GM19025 (cell line): ENCODE data around the gene LRRC36.

Experiments
- ATAC-seq: cut with Tn5 transposase; IDR thresholded peaks from one replicate; pipeline ENCODE4 v1.9.1; 2021; ENCODE audit warnings: mild to moderate bottlenecking, low read depth, moderate library complexity; ENCODE audit not compliant: unreplicated experiment

The LRRC36 gene

DNA sequence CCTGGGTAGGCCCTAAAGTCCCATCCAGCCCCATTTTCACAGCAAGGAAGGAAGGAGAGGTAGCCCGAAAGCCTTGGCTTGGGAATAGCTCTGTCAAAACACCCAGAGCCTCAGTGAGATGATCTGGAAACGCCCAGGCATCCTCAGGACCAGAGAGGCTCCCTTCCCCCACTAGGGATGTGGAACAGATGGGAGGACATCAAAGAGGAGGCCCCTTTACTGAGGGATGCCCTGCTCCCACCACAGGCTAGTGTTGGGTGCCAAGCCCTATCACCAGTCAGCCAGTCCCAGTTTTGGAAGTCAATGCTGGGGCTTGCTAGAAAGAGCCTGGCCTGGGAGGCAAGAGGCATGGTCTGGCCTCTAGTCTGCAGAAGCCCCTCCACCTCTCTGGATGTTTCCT, 62.0 kb downstream of the LRRC36 start:
- ATAC-seq: no peak

DNA sequence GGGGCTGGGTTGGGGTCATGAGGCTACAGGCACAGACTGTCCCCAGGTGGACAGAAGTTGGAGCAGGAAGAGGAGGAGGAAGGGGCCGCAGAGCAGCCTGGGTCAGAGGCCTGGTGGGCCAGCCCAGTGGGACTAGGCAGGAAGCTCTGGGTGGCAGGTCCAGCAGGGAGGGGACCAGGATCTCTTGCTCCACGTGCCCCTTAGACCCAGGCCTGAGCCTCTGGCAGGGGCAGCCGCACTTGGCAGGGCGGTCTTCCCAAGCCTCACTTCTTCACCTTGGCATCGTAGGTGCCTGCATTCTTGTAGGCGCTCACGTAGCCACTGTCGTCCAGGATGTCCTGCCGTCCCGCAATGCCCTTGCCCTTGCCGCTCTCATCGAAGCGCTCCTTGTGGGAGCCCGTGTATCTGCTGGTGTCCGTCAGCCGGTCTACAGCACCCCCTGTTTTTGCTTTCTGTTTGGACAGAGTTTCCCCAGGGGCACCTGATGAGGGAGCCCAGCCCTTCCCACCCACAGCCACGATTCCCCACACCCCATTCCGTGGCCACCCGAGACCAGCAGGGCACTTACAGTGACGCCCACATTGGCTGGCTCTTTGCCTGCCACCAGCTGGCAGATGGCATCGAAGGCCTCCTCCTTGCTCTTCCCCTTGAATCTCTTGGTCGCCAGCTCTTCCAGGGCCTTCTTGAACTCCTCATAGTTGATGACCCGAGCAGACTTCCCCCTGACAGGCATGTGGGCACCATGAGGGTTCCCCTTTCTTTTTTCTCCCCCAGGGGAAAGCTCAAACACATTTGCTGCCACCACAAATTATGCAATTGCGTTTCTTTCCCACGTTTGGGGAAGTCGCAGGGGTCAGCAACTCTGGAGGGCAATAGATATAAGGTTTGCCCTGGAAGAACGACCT, 63.5 kb downstream of the LRRC36 start:
- no peak for ATAC-seq

DNA sequence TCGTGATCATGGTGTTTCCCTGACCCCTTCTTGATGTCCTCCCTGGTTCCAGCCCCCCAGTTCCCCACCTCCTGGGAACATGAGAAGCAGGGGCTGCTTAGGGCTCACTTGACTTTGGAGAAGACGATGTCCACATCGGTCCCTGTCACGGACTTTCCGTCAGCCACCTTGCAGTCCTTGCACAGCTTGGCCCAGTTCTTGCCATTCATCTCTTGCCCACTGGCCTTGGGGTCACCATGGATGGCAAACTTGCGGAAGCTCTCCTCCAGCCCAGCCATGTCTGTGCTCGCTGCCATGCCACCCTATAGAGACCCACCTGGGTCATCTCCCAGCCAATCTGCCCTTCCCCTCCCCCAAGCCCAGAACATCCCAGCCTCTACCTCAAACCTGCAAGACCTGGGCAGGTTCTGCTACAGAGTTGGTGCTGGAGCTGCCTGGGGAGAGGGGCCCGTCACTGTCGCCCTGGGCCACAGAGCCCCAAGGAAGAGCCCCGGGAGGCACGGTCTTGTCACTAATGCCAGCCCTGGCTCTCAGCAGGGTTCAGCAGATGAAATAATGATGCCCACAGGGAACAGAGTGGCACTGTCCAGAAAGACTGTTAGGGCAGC, 64.3 kb downstream of the LRRC36 start:
- ATAC-seq: no peak

DNA sequence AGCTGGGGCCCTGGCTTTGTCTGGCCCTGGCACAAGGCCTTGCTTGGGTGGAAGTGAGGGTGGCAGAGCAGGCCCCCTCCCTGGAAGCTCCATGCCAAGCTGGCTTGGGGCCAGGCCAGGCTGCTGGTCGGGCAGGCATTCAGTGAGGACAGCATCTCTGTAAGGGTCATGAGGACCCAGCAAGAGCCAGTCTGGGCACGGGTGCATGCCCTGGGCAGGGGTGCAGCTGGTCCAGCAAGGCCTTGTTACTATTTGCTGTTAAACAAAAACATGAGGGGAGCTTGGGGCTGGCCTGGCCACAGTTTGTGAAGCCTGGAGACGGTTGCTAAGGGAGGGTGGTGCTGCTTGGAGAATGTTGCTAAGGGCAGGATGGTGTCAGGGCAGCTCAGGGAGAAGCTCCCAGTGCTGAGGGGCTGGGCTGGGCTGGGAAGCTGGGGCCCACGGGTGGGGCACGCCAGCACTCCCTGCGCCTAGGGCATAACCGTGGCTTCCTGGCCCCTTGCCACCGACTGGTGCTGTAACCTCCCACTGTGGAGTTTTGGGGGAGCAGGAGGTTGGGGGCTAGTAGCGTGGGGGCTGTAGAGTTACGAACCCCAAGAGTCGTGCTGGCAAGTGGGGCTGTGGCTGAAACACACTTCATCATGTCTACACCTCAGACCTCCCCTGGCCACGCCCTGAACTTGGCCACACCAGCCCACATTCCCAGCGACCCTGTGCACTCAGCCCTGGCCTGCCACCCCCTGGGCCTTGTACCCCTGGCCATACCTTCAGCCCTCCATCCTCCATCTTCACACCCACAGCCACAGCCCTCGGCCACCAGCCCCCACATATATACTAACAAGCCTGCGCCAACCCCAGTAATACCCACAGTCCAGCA, 65.0 kb downstream of the LRRC36 start:
- ATAC-seq: no peak

DNA sequence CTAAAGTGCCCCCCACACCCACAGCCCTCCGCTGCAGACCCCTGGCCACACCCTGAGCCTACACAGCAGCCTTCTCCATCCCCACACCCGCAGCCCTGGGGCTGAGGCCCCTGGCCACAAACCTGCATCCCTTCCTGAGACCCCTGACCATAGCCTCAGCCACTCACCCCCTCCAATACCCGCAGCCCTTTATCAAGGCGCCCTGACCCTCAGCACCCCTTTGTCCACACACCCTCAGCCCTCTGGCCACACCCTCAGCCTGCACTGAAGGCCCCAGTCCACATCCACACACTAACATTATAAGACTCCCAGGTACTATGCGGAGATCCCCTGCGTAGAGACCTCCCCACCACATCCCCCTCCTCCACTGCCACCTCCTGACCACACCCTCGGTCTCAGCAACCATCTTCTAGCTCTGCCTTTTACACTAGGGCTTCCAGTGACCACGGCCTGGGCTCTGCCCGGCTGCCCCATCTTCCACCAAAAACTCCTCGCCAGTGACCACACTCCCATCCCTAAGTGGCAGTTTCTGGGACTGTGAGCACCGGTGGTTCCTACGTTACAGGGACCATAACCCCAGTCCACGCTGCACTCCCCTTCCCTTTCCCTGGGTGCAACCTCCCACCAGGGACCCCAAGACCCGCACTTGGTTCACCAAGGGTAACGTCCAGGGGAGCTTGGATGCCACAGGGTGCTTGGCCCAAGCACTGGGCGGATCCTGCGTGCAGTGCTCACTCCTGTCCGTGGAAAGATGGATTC, 65.9 kb downstream of the LRRC36 start:
- no peak for ATAC-seq

DNA sequence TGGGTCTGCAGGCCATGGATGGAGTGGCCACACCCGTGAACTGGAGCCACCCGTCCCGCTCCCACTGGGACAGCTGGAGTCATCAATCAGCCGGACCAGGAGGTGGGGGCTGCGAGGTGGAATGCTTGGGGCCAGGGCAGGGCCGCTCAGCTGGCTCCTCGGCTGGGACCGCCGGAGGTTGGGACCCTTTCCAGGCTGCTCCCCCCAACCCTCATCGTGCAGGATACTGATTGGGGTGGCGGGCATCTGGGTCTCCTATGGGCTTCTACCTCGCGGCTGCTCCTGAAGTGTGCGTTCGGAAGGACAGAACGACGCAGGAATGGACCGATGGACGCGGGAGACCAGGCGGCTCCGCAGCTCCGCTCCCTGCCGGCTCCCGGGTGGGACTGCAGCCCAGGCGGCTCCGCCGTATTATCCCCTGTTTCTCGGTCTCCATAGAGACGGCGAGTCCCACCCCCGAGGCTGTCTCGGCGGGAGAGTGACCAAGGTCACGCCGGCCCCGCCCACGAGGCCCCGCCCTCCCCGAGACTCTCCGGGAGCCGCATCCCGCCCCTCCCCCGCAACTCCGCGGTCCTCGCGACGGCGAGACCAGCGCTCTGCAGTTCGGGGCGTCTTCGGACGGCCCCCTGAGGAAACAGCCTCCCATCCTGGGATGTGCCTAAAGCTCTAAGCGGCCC, 66.6 kb downstream of the LRRC36 start, which contains the start of gene TPPP3:
TPPP3 (minus strand) TSS at position 388 of the 677 bp plus-strand sequence. CDS start 2,387 bp downstream, outside the sequence.
- no peak for ATAC-seq

DNA sequence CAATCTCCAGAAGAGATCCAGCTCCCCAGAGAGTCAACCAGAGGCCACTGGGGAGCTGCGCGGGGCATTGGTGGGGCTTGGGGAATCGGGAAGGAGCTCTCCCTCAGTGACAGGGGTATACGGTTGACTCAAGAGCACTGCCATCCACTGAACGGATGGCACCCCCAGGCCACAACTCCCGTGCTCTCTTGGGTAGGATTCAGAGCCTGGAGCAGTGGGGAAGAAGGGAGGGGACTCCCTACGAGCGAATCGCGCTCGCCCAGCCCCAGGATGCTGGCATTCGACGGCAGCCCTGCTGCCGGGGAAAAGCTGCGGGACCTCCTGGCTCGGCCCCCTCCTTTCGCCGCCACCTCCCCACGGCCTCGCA, 67.2 kb downstream of the LRRC36 start:
- ATAC-seq: no peak

DNA sequence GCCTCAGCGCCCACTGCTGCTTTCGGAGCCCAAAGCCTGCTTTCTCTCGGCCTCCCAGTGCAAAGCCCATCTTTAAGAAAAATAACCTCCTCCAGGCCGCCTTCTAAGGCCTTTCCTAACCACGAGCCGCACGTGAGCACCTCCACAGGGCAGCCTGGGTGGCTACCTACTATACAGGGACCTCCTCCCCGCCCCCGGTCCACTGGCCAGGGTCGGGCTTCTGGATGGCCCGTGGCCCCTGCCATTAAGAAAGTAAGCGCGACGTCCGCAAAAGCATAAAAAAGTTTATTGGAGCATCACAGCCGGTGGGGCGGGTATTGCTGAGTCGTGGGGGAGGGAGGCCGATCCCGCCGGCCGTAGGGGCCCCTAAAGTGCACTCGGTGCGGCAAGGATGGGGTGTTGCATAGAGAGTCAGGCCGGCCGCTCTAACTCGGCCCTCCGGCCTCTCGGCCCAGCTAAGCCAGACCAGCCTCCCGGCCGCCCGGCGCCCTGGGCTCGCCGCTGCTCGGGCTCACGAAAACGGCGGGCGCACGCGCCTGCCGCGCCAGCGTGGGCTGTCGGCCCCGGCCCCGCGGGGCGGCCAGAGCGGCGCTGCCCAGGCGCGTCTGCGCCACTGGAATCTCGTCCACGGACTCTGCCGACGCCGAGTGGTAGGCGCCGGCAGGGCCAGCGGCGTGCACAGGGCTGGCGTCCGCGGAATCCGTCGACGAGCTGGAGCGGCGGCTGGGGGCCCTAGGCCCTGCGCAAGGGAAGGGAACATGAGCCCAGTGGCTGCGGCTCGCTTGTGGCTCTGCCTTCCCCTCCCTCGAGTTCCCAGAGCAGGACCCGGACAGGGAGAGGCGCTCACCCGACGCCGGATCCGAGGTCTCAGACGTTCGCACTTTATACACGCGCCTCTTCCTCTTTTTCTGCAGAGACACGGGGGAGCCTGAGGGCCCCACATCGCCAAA, 67.8 kb downstream of the LRRC36 start:
- no peak for ATAC-seq

DNA sequence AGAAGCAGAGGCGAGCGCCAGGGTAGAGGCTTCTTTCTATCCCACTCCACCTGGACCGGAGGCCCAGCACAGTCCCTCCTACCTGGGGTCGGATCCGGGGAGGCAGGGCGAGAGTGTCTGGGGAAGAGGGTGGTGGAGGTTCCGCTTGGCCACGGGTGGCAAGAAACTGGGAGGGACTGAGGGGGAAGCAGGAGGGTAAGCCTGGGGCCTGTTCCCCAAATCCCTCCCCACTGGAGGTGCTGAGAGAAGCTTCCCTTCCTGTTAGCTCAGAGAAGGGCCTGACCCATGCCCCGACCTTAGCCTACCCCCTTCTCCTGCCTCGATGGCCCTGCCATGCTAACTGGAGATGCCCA, 68.5 kb downstream of the LRRC36 start:
- no peak for ATAC-seq

DNA sequence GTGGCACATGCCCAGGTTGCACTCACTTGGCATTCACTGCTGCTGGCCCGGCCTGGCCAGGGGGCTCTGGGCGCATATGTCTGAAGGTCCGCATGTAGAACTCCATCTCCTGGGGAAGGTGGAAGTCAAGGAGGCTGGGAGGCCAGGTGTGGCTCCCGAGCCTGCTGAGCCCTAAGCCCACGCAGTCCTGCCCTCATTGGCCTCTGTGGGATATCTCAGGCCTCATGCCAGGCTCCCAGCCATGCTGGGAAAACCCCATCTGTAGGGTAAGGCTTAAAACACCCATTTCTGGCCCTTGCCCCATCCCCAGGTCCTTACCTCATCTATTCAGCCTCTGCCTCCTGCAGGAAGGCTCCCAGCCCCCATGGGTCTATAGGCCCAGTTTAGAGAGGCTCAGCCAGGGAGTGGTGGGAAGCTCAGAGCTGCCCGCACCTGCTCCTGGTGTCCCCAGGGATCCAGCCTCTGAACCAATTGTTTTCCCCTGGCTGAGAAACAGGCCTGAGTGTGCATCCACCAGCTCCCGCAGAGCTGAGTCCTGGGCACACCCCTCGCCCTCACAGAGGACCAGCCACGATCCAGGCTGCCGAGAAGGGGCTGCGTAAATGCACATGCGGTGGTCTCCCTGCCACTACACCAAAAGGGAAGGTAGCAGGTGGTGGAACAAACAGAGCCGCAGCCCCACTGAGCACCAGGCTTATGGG, 69.0 kb downstream of the LRRC36 start:
- no peak for ATAC-seq

DNA sequence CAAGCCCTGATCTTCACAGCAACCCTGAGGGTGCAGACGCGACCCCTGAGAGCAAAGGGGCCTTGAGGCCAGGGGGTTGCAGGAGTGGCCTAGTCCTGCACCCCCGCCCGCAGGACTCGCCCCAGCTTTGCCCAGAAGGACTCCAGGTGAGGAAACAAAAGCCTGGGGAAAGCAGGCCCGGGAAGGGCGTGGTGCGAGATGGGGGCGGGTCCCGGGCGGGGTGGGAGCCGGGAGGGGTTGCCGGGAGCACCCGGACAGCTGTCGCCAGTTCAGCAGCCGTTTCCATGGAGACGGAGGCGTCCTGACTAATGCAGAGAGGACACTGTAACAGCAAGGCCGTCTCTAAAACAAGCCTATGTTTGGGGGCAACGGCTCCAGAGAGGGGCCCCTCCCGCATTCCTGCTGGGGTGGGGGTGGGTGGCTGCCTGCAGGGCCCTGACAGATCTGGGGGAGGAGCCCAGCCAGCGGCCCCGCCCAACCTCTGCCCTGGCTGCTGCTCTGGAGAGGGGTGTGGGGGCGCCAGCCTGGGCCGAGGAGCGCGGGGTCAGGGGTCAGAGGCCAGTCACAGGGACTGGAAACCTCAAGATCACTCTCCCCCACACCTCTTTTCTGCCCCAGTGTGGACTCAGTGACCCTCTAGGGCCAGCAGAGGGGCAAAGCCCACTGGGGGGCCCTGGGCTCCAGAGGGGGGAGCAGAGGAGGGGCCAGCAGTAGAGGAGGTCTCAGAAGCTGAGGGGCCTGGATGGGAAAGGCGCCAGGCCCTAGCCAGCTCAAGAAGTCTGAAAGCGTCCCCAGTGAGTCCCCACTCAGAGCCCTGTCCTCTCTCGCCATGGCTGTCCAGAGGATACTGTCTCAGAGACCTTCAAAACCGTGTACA, 69.8 kb downstream of the LRRC36 start:
- no peak for ATAC-seq

DNA sequence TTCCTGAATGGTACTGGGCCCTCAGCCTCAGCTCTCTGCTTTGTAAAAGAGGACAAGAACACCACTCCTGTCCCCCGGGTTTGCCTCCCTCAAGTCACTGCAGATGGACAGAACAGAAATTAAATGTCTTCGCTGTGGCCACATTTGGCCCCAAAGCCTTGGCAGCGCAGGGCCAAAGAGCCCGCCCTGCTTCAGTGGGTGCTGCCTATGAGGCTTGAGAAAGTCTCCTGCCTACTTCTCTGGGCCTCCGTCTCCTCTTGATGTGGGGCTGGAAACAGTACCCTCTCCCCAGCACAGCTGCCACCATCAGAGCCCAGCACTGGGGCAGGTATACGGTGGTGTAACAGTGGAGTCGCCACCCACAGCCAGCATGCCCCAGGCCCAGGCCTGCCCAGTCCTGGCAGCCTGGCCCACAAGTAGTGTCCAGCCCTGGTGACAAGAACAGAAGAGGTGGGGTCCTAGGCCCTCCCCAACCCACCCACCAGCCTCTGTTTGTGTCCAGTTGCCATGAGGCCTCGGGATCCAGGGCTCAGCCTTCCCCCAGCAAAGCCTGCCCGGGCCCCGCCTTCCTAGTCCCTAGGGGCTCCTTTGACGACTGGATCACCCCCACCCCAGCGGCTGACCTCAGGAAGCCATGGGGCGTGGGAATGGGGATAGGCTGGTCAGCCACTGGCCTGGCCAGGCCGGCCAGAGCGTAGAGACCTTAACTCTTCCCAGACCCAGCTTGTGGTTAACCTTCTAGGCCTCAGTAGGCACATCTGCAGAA, 70.6 kb downstream of the LRRC36 start:
- ATAC-seq: no peak

DNA sequence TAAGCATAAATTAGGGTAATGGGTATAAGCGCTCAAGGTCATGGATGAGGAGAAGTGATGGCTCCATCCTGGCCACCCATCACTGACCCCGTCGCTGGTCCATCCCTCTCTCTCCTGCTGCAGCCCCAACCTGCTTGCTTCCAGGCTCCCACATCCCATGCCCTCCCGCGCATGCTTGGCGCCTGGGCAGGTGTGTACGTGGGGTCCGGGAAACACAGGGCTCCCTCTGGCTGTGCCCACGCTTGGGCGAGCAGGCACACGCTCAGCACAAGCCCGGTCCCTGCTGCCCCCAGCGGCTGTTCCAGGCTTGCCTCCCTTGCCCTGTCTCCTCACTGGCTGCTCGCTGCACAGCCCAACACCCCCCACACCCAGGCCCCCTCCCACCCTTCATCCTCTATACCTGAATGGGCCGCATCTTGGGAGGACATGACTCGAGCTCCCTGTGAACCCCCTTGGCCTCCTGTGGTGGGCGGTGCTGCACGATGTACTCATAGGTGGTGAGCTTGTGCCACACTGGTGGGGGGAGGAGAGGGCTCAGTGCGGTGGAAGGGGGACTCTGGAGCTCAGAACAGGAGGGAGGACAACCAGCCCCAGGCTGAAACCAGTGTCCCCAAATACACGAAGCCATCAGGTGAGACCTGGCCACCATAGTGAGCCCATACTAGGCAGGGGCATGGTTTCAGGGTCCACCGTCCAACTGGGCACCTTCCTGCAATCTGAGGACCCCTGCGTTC, 71.4 kb downstream of the LRRC36 start:
- ATAC-seq: no peak

DNA sequence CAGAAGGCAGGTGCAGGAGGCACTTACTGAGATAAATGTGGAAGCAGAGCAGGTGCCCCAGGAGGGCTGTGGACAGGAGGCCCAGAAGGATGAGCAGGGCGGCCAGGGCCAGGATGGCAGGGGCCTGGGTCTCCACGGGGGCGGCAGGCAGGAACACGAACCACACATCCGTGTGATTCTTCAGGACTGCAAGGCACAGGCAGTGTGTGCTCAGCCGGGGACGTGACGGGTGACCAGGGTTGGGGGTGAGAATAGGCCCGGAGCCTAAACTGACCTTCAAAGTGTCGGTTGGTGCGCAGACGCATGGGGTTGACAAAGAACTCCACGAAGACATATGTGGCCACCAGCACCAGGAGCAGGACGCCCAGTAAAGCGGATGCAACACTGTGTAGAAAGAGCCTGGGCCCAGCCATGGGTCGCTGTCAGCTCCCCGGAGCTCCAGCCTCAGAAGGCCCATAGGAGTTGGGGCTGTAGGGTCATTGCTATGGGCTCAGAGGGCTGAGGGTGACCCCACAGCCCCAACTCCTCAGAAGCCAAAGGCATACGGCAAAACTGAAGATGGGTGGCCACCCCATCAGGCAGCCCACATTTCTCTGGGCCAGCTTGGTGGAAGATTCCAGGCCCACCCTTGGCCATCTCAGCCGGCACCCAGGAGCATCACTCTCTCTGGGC, 72.1 kb downstream of the LRRC36 start:
- ATAC-seq: no peak

DNA sequence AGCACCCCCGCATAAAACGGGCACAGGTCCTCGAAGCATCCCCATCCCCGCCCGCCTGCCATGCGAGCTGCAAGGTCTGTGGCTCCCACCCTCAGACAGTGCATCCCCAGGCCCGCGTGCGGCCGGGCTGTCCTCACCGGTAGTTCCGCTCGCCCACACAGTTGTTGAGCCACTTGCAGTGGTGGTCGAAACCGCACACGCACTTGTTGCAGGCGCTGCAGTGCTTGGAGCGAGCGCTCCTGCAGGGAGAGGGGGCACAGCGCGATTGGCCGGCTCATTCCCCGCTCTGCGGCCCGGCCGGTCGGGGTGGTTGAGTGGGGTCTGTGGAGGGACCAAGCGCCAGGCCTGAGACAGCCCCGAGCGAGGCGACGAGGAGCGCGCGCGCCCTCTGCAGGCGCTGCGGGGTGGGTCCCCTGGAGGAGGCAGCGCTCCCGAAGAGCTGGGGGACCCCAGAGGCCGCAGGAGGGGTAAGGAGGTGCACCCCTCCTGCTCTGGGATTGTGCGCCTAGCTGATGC, 72.7 kb downstream of the LRRC36 start:
- no peak for ATAC-seq
